GM21360 (cell line): Measurements from ENCODE around the gene SDHAF3.
A peak's percentile ranks its signal among the peaks of the same experiment; 100 is the strongest.

Experiments used
- ATAC-seq: cut with Tn5 transposase; IDR thresholded peaks from one replicate; pipeline ENCODE4 v1.9.1; 2021; ENCODE audit warnings: mild to moderate bottlenecking, moderate library complexity; ENCODE audit not compliant: unreplicated experiment

The SDHAF3 gene

DNA sequence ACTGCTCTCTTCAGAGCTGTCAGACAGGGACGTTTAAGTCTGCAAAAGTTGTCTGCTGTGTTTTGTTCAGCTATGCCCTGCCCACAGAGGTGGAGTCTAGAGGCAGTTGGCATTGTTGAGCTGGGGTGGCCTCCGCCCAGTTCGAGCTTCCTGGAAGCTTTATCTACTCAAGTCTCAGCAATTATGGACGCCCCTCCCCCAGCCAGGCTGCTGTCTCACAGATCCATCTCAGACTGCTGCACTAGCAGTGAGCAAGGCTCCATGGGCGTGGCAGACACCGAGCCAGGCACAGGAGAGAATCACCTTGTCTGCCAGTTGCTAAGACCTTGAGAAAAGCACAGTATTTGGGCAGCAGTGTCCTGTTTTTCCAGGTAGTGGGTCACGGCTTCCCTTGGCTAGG is 98.1 kb downstream of the SDHAF3 start:
- ATAC-seq: no peak

DNA sequence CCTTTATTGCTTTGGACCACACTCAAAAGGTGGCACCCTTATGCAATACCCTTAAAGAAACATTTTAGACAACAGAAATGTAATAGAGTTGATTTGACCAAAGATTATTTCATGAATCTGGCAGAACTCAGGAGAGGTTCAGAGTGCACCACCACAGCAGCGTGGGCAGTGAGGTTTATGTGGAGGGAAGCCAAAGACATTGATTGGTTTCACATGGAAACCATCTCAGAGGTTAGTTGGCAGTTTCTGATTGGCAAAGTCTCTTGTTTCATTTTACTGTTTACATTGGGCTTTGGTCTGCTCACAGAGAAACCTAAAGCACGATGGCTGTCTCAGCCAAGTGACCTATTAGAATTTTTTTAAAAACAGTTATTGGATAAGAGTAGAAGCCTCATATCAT is 101.3 kb downstream of the SDHAF3 start:
- no peak for ATAC-seq

DNA sequence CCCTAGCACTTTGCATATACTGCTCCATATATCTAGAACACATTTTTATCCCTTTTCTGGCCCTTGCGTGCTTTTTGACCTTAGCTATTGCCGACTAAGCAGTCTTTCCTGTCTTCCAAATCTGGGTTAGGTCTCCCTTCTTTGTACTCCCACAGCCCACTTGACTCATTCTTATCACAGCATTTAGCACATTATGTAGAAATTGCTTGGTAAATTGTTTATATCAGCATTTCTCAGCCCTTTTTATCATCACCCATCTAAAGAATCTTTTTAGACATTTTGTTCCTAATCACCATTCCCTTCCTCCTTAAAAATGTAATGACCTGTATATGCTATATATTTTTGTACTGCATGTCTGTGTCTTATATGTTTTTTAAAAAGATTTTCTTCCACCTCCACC is 101.7 kb downstream of the SDHAF3 start:
- no peak for ATAC-seq

DNA sequence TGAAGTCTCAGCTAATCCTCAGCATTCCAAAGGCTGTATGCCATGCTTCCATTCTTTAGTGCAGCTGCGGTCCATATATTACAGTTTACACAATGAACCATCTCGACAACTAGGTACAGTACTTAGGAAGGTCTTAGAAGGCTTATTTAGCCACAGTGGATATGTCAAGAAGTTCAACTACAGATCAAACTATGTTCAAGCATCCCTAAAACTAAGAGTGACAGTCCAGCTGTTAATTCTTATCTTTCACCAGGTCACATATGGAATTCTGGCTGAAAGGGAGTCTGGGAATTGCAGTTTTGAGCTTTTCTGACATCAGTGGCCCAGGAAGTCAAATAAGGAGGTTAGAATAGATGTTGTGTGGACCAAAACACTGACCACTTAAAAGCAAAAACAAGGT is 106.8 kb downstream of the SDHAF3 start:
- ATAC-seq: no peak

DNA sequence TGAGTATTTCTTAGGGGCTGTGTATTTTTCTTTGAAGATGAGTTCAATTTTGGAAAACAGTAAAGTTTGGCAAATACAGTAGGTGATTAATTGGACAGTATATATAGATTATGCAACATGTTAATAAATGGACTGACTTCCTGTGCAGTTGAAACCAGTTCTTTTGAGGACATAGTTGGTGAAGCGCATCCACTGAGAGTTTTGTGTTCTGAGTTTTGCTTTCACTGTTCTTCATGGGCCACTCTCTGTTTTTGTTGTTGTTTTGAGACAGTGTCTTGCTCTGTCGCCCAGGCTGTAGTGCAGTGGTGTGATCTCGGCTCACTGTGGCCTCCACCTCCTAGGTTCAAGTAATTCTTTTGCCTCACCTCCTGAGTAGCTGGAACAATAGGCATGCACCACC is 109.0 kb downstream of the SDHAF3 start:
- peak; percentile 91 for ATAC-seq
